GM10266 (cell line): ENCODE results near the gene TLK1.

Experiments
- DNase-seq: peaks from one replicate; pipeline ENCODE4 v3.0.0; 2012; ENCODE audit errors: extremely low spot score
- TF ChIP-seq, protein P1 (sequence below): IDR thresholded peaks from 2 replicates; pipeline ENCODE4 v1.5.1; 2012; ENCODE audit warnings: mild to moderate bottlenecking, low read depth; ENCODE audit not compliant: control insufficient read depth, insufficient read depth; ENCODE audit errors: missing control alignments

The TLK1 gene

DNA sequence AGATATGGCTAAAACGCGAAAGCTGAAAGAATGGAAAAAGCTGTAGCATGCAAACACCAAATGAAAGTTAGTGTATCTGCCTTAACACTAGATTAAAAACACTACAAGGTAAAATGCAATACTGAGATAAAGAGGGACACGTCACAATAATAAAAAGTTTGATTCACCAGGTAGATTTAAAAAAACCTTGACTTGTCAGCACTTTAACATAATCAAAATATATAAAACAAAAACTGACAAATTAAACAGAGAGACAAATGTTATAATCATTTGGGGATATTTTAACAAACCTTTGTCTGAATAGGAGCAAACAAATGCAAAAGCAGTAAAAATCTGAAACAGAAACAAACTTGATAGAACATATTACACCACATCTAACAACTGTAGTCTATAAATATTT, 18.3 kb downstream of the TLK1 start:
- no peak for DNase-seq
- TF ChIP-seq, protein P1, sequence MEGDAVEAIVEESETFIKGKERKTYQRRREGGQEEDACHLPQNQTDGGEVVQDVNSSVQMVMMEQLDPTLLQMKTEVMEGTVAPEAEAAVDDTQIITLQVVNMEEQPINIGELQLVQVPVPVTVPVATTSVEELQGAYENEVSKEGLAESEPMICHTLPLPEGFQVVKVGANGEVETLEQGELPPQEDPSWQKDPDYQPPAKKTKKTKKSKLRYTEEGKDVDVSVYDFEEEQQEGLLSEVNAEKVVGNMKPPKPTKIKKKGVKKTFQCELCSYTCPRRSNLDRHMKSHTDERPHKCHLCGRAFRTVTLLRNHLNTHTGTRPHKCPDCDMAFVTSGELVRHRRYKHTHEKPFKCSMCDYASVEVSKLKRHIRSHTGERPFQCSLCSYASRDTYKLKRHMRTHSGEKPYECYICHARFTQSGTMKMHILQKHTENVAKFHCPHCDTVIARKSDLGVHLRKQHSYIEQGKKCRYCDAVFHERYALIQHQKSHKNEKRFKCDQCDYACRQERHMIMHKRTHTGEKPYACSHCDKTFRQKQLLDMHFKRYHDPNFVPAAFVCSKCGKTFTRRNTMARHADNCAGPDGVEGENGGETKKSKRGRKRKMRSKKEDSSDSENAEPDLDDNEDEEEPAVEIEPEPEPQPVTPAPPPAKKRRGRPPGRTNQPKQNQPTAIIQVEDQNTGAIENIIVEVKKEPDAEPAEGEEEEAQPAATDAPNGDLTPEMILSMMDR = no peak

DNA sequence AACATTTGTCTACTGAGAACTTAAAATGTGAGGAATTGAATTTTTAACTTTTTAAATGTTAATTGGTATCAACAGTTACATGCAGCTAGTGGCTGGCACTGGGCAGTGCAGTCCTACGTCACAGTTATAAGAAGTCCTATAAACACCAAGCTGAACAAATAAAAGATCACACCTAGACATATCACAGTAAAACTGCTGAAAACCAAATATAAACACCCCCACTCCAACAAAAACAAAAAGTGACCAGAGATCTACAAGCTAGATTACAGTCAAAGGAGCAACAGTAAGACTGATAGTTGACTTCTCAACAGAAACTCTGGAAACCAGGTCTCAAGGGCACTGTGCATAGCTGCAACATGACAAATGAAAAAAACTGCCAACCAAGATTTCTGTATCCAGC, 19.4 kb downstream of the TLK1 start:
- no peak for DNase-seq
- TF ChIP-seq, protein P1 = no peak

DNA sequence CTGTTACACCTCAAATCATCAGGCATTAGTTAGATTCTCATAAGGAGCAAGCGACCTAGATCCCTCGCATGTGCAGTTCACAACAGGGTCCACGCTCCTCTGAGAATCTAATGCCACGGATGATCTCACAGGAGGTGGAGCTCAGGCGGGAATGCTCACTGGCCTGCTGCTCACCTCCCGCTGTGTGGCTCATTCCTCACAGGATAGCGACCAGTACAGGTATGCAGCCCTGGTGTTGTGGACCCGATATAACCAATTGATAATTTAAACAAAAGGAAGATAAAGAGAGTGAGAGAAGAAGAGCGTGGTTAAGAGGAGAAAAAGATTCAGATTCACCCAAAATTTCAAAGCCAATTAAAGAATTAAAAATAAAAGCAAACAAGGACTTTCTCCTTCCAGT, 20.8 kb downstream of the TLK1 start:
- TF ChIP-seq, protein P1 = no peak
- no peak for DNase-seq

DNA sequence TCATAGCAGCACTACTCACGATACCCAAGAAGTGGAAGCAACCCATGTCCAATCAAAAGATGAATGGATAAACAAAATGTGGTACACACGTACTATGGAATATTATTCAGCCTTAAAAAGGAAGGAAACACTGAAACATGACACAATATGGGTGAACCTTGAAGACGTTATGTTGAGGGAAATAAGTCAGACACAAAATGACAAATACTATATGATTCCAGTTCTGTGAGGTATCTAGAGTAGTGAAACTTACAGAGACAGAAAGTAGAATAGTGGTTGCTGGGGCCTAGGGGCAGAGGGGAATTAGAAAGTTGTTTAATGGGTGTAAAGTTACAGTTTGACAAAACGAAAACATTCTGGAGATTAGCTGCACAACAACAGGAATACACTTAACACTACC, 24.7 kb downstream of the TLK1 start:
- DNase-seq = peak; percentile 14
- TF ChIP-seq, protein P1 = no peak

DNA sequence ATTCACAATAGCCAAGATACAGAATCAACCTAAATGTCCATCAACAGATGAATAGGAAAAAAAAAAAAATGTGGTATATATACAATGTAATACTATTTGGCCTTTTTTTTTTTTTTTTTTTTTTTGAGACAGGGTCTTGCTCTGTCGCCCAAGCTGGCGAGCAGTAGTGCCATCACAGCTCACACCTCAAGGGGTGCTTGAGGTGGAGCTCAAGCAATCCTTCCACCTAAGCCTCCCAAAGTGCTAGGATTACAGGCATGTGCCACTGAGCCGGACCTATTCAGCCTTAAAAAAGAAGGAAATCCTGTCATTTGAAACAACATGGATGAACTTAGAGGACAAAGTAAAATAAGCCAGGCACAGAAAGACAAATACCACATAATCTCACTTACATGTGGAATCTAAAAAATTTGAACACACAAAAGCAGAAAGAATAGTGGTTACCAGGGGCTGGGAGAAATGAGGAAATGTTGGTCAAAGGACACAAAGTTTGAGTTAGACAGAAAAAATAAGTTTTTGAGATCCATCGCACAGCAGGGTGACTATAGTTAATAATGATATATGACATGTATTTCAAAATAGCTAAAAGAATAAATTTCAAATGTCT, 26.0 kb downstream of the TLK1 start:
- no peak for DNase-seq
- TF ChIP-seq, protein P1 = no peak

DNA sequence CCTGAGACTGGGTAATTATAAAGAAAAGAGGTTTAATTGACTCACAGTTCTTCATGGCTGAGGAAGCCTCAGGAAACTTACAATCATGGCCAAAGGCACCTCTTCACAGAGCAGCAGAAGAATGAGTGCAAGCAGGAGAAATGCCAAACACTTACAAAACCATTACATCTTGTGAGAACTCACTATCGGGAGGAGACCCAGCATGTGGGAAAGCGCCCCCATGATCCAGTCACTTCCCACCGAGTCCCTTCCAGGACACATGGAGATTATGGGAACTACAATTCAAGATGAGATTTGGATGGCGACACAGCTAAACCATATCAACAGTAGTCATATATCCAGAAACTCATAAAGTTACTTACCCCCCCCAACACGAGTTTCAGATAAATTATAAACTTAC, 28.6 kb downstream of the TLK1 start:
- DNase-seq = no peak
- TF ChIP-seq, protein P1 = no peak

DNA sequence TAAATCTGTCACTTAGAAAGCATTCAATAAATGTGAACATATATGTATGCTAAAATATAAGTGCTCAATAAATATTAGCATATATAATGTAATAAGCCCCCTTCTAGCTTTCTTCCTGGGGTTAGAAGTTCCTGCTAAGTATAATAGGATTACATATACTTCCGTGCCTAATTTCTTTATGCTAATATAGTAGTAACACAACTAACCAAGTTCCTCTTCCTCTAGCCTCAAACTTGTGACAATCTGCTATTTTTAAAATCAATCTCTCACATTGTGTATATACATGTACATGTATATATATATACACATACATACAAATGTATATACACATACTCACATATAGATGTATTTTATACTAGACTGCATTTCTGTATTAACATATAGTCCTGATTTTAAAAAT, 32.2 kb downstream of the TLK1 start:
- TF ChIP-seq, protein P1 = no peak
- no peak for DNase-seq
